ENCODE measurements around the gene ZSCAN18. TPM values are rescaled to one million over a fixed set of nuclear protein-coding genes. Genes with fewer than 3 reads are reported as not detected.

ZSCAN18 gene
- total and polyA plus RNA-seq, 3 donors from 2014 or later, result 95.1 to 169 (median 150) TPM

- H3K27ac ChIP-seq, result peak within 1 kb of the TSS; percentile 71 to 96
- intact Hi-C loops (cut with DNase I; ENCODE audit: low total_unique reads), result no loop called here
- H3K36me3 ChIP-seq (ENCODE audit: low read depth, missing control alignments), result no peaks in the 10 kb centered on the region
- H3K9me3 ChIP-seq, result no peaks in the 10 kb centered on the region
- TF ChIP-seq POLR2A (IDR thresholded peaks at IDR 0.05), result no peak
- TF ChIP-seq CTCF (IDR thresholded peaks at IDR 0.05), result no peak
- no peaks in the 10 kb centered on the region for H3K27me3 ChIP-seq
- H3K4me1 ChIP-seq, result peaks cover 8% of the 10 kb centered on the region
- WGBS, 2 donors, result 1 to 2% methylated on average over 28 to 39 of the region's 62 CpGs
- H3K4me3 ChIP-seq, result peak within 1 kb of the TSS; percentile 74 to 76
- DNase-seq, result peak; percentile 90
Observed at GRCh38 chr19:58059003-58059670, 38.9 kb downstream of the ZSCAN18 start, which contains the start of gene ZNF135. TSS of gene ZNF135 (plus strand) at chr19:58059282. CDS start at chr19:58060003, 721 bp downstream.

DNA sequence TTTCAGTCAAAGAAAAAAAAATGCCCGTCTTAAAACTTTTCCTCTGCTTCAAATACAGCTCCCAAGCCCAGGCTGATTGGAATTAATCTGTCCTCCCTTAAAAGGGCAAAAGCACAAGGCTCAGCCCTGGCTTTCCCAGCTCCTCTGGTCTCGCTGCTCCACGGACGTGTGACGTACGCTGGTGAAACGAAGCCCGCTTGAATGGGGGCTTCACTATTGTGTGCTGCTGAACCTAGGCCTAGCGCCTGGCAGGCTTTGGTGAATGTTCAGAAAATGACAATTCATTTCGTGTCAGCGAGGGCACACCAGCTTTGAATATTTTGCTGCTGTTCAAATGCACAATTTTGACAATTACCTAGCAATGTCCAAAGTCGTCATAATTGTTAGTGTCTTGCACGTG is 39.6 kb downstream of the ZSCAN18 start:
- no peaks in the 10 kb centered on the region for H3K27me3 ChIP-seq
- H3K9me3 ChIP-seq, result no peaks in the 10 kb centered on the region
- no peak for DNase-seq
- TF ChIP-seq POLR2A (IDR thresholded peaks at IDR 0.05) (no peak), CTCF (IDR thresholded peaks at IDR 0.05) (no peak)
- intact Hi-C loops (cut with DNase I; ENCODE audit: low total_unique reads), result no loop called here
- peaks cover 8% of the 10 kb centered on the region for H3K4me1 ChIP-seq
- H3K4me3 ChIP-seq, result peak overlapping the region; percentile 74 to 76
- 72% methylated on average over 13 of the region's 13 CpGs for WGBS, 2 donors
- H3K27ac ChIP-seq, result peak overlapping the region; percentile 71 to 96
- H3K36me3 ChIP-seq (ENCODE audit: low read depth, missing control alignments), result no peaks in the 10 kb centered on the region

GRCh38 chr19:58056861-58057260 is 41.2 kb downstream of the ZSCAN18 start:
- 91 to 92% methylated on average over 4 to 8 of the region's 8 CpGs for WGBS, 2 donors
- Histone ChIP-seq H3K27me3 (no peaks in the 10 kb centered on the region), H3K36me3 (ENCODE audit: low read depth, missing control alignments) (no peaks in the 10 kb centered on the region), H3K9me3 (no peaks in the 10 kb centered on the region), H3K27ac (no peak overlapping the region), H3K4me3 (no peak overlapping the region), H3K4me1 (peaks cover 8% of the 10 kb centered on the region)
- no peak for TF ChIP-seq CTCF (IDR thresholded peaks at IDR 0.05)
- TF ChIP-seq POLR2A (IDR thresholded peaks at IDR 0.05), result no peak
- intact Hi-C loops (cut with DNase I; ENCODE audit: low total_unique reads), result no loop called here
- no peak for DNase-seq

- WGBS, 2 donors, result 86 to 95% methylated on average over 1 to 8 of the region's 8 CpGs
- H3K9me3 ChIP-seq, result no peaks in the 10 kb centered on the region
- intact Hi-C loops (cut with DNase I; ENCODE audit: low total_unique reads), result no loop called here
Observed at GRCh38 chr19:58056261-58056660, 41.8 kb downstream of the ZSCAN18 start.

More at GRCh38 chr19:58056261-58056660, 41.8 kb downstream of the ZSCAN18 start:
- no peak for DNase-seq
- no peaks in the 10 kb centered on the region for H3K36me3 ChIP-seq (ENCODE audit: low read depth, missing control alignments)
- H3K27ac ChIP-seq, result no peak overlapping the region
- H3K4me1 ChIP-seq, result peaks cover 8% of the 10 kb centered on the region
- H3K27me3 ChIP-seq, result no peaks in the 10 kb centered on the region
- TF ChIP-seq CTCF (IDR thresholded peaks at IDR 0.05), result no peak
- TF ChIP-seq POLR2A (IDR thresholded peaks at IDR 0.05), result no peak
- no peak overlapping the region for H3K4me3 ChIP-seq
